ENCODE measurements around the gene GNL1.
"Not testable (repeated sequence)": the region's sequence is repeated elsewhere in the genome, so short reads cannot be mapped to it uniquely, and the experiment has no call there.

DNA sequence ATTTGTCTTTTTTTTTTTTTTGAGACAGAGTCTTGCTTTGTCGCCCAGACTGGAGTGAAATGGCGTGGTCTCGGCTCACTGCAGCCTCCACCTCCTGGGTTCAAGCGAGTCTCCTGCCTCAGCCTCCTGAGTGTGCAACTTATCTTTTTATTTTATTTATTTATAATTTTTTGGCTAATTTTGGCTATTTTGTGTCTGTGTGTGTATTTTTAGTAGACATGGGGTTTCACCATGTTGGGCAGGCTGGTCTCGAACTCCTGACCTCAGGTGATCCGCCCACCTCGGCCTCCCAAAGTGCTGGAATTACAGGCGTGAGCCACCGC, 39.6 kb downstream of the GNL1 start:
- not testable (repeated sequence) for TF ChIP-seq POLR2A (IDR thresholded peaks at IDR 0.05; ENCODE audit: control extremely low read depth in 1 of 2, low read depth in 2 of 2, low read length in 2 of 2); SIN3A (conservative IDR thresholded peaks at IDR 0.05 in 1 of 2, IDR thresholded peaks at IDR 0.05 in 1 of 2; ENCODE audit: low read depth in 1 of 2, low read length in 2 of 2); JUND (IDR thresholded peaks at IDR 0.05; ENCODE audit: low read length); EZH2 (IDR thresholded peaks at IDR 0.05; ENCODE audit: low read depth, low read length, severe bottlenecking); TAF1 (IDR thresholded peaks at IDR 0.05; ENCODE audit: low read depth, low read length); KDM5A (IDR thresholded peaks at IDR 0.05; ENCODE audit: low read length); SUZ12 (IDR thresholded peaks at IDR 0.05; ENCODE audit: low read length); YY1 (IDR thresholded peaks at IDR 0.05; ENCODE audit: low read depth, low read length); ZNF274 (IDR thresholded peaks at IDR 0.05; ENCODE audit: borderline replicate concordance, extremely low read depth, low read length)
- TF ChIP-seq, protein P1, sequence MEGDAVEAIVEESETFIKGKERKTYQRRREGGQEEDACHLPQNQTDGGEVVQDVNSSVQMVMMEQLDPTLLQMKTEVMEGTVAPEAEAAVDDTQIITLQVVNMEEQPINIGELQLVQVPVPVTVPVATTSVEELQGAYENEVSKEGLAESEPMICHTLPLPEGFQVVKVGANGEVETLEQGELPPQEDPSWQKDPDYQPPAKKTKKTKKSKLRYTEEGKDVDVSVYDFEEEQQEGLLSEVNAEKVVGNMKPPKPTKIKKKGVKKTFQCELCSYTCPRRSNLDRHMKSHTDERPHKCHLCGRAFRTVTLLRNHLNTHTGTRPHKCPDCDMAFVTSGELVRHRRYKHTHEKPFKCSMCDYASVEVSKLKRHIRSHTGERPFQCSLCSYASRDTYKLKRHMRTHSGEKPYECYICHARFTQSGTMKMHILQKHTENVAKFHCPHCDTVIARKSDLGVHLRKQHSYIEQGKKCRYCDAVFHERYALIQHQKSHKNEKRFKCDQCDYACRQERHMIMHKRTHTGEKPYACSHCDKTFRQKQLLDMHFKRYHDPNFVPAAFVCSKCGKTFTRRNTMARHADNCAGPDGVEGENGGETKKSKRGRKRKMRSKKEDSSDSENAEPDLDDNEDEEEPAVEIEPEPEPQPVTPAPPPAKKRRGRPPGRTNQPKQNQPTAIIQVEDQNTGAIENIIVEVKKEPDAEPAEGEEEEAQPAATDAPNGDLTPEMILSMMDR (IDR thresholded peaks at IDR 0.05; ENCODE audit: control extremely low read depth in 1 of 3, insufficient read depth in 1 of 3, low read depth in 1 of 3, low read length in 3 of 3) = not testable (repeated sequence)

Measured in H1 (cell line).